ENCODE data around the gene LIMA1.

LIMA1 gene

GRCh38 chr12:50271724-50272247, 11.5 kb downstream of the LIMA1 start:
- no peak overlapping the region for H3K4me3 ChIP-seq (ENCODE audit: low read depth, low read length)
- TF ChIP-seq CTCF (IDR thresholded peaks at IDR 0.05; ENCODE audit: control insufficient read depth, extremely low read depth, insufficient read depth), result no peak
- no peak for DNase-seq (ENCODE audit: low read depth)

- TF ChIP-seq CTCF (IDR thresholded peaks at IDR 0.05; ENCODE audit: control insufficient read depth, extremely low read depth, insufficient read depth), result no peak
- no peak for DNase-seq (ENCODE audit: low read depth)
- no peak overlapping the region for H3K4me3 ChIP-seq (ENCODE audit: low read depth, low read length)
Observed at GRCh38 chr12:50268482-50268881, 14.8 kb downstream of the LIMA1 start.

- no peak for TF ChIP-seq CTCF (IDR thresholded peaks at IDR 0.05; ENCODE audit: control insufficient read depth, extremely low read depth, insufficient read depth)
- no peak for DNase-seq (ENCODE audit: low read depth)
- no peak overlapping the region for H3K4me3 ChIP-seq (ENCODE audit: low read depth, low read length)
Observed at GRCh38 chr12:50265770-50266524, 17.4 kb downstream of the LIMA1 start.

GRCh38 chr12:50263832-50264231, 19.5 kb downstream of the LIMA1 start:
- no peak for DNase-seq (ENCODE audit: low read depth)
- H3K4me3 ChIP-seq (ENCODE audit: low read depth, low read length), result no peak overlapping the region
- no peak for TF ChIP-seq CTCF (IDR thresholded peaks at IDR 0.05; ENCODE audit: control insufficient read depth, extremely low read depth, insufficient read depth)

- no peak overlapping the region for H3K4me3 ChIP-seq (ENCODE audit: low read depth, low read length)
- no peak for TF ChIP-seq CTCF (IDR thresholded peaks at IDR 0.05; ENCODE audit: control insufficient read depth, extremely low read depth, insufficient read depth)
- no peak for DNase-seq (ENCODE audit: low read depth)
Observed at GRCh38 chr12:50261654-50262053, 21.7 kb downstream of the LIMA1 start.

GRCh38 chr12:50258167-50258551, 25.2 kb downstream of the LIMA1 start:
- no peak for DNase-seq (ENCODE audit: low read depth)
- no peak for TF ChIP-seq CTCF (IDR thresholded peaks at IDR 0.05; ENCODE audit: control insufficient read depth, extremely low read depth, insufficient read depth)
- no peak overlapping the region for H3K4me3 ChIP-seq (ENCODE audit: low read depth, low read length)
